Activated naive CD4-positive, alpha-beta T cell treated with anti-CD3 and anti-CD28 coated beads, Interleukin-2, amount 50 U/mL, for 24 hours (primary cell): Measurements from ENCODE around the gene ADAM22.
"Not testable (repeated sequence)": the region's sequence is repeated elsewhere in the genome, so short reads cannot be mapped to it uniquely, and the experiment has no call there.

ENCODE experiments used
- H3K27ac Mint-ChIP-seq: one replicate; pipeline ENCODE4 v1.8.0; 2021; ENCODE audit warnings: mild to moderate bottlenecking, mixed read lengths
- H3K27me3 Mint-ChIP-seq: one replicate; pipeline ENCODE4 v1.8.0; 2021; ENCODE audit warnings: mixed read lengths
- H3K36me3 Mint-ChIP-seq: one replicate; pipeline ENCODE4 v1.8.0; 2021; ENCODE audit warnings: mixed read lengths
- H3K4me1 Mint-ChIP-seq: one replicate; pipeline ENCODE4 v1.8.0; 2021; ENCODE audit warnings: mixed read lengths
- H3K4me3 Mint-ChIP-seq: one replicate; pipeline ENCODE4 v1.8.0; 2021; ENCODE audit warnings: mild to moderate bottlenecking, mixed read lengths
- H3K9me3 Mint-ChIP-seq: one replicate; pipeline ENCODE4 v1.8.0; 2021; ENCODE audit warnings: mixed read lengths

The ADAM22 gene

DNA sequence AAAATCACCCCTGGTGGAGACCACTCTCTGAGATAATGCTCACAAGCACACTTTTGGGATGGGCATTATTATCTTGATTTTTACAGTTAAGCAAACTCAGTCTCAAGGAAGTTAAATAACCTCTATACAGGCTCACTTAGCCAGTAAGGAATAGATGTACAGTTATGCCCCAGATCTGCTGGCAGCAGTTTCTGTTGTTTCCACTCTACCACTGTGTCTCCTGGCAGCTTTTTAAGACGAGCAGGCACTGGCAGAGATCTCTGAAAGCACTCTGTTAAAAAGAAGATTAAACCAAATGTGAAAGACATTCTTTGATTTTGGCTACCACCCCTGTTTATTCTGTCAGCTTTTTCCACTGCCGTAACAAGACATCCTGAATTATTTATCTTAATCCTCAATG lies 212.6 kb downstream of the ADAM22 start:
- Mint-ChIP-seq H3K27ac (no peak overlapping the region), H3K4me1 (no peaks in the 10 kb centered on the region), H3K27me3 (no peaks in the 10 kb centered on the region), H3K4me3 (no peak overlapping the region), H3K9me3 (no peaks in the 10 kb centered on the region), H3K36me3 (peaks cover 3% of the 10 kb centered on the region)

DNA sequence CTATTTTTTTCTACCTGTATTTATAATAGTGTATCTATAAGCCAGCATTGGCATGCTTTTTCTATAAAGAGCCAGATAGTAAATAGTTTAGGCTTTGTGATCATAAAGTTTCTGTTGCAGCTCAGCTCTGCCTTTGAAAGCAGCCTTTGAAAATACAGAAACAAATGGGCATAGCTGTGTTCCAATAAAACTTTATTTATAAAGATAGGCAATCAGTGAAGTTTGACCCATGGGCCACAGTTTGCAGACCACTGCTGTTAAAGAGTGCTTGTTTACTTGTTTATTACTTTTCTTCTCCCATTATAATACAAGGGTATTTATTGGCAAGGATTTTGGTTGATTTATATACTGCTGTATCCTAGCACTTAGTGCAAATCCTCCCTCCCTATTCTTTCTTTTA lies 213.3 kb downstream of the ADAM22 start:
- Mint-ChIP-seq H3K36me3 (peaks cover 3% of the 10 kb centered on the region), H3K4me3 (no peak overlapping the region), H3K27me3 (no peaks in the 10 kb centered on the region), H3K27ac (no peak overlapping the region), H3K4me1 (no peaks in the 10 kb centered on the region), H3K9me3 (no peaks in the 10 kb centered on the region)

DNA sequence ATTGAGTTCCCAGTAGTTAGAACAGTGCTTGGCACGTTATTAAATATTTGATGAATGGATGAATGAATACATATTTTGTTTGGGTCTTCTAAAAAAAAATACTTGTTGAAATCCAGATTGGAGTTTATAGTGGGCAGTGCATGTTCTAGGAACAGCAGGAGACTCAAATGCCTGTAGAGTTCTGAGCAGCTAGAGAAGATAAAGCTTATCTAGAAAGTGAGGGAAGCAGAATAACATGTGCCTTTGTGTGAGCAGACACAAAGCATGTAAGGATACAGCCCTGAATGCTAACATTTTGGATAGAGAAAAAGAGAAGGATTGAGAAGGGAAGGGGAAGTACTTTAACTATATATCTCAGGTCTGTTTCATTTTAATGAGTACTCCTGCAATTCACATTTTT lies 213.9 kb downstream of the ADAM22 start:
- no peak overlapping the region for H3K27ac Mint-ChIP-seq
- H3K4me3 Mint-ChIP-seq, result no peak overlapping the region
- H3K9me3 Mint-ChIP-seq, result no peaks in the 10 kb centered on the region
- H3K36me3 Mint-ChIP-seq, result peaks cover 5% of the 10 kb centered on the region
- H3K4me1 Mint-ChIP-seq, result no peaks in the 10 kb centered on the region
- H3K27me3 Mint-ChIP-seq, result no peaks in the 10 kb centered on the region

DNA sequence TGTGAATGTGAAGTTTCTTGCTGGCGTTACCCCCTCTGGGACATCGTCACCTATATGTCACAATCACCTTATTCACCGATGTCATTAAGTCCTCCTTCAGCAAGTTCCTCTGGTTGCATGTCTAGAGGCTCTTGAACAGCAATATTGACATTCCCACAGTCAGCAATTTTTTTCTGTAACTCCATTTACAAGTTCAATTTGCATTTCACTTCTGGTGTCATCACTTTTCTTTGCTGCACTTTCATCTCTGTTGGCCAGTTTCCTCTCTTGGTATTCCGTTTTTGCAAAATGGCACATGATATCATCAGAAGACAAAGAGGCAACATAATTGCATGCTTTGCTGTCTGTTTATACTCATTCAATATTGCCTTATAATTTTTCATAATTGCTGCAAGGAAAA lies 216.0 kb downstream of the ADAM22 start:
- peaks cover 8% of the 10 kb centered on the region for H3K36me3 Mint-ChIP-seq

DNA sequence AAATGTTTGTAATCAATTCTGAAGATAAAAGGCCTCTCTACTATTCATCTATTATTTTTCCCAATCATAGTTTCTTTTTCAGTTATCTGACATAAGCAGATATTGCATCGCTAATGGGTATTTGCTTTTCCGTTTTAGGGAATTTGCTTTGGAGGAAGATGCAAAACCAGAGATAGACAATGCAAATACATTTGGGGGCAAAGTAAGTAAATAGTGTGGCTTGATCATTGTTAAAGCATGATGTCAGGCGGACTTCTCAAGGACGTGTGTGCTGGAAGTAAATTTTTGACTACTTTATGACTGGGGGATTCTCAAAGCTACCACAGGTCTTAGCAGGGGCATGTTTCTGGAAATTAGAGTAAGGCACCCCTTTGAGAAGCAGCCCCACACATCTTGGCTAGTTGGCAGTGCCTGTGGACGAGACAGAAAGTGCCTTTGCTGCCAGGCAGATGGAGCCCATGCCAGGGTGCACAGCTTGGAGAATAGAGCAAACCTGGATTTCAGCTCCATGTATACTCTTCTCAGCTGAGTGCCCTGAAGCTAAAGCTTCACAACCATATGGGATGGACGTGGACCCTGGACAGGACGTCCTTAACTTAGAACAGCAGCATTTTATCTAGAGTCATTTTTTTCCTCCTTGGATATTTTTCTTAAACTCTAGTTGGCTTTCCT lies 217.2 kb downstream of the ADAM22 start:
- H3K27ac Mint-ChIP-seq, result no peak overlapping the region
- no peaks in the 10 kb centered on the region for H3K9me3 Mint-ChIP-seq
- H3K27me3 Mint-ChIP-seq, result no peaks in the 10 kb centered on the region
- no peaks in the 10 kb centered on the region for H3K4me1 Mint-ChIP-seq
- no peak overlapping the region for H3K4me3 Mint-ChIP-seq
- peaks cover 12% of the 10 kb centered on the region for H3K36me3 Mint-ChIP-seq

More for the DNA sequence above, 216.0 kb downstream of the ADAM22 start:
- no peak overlapping the region for H3K27ac Mint-ChIP-seq
- H3K4me3 Mint-ChIP-seq, result no peak overlapping the region
- no peaks in the 10 kb centered on the region for H3K9me3 Mint-ChIP-seq
- no peaks in the 10 kb centered on the region for H3K4me1 Mint-ChIP-seq
- no peaks in the 10 kb centered on the region for H3K27me3 Mint-ChIP-seq

DNA sequence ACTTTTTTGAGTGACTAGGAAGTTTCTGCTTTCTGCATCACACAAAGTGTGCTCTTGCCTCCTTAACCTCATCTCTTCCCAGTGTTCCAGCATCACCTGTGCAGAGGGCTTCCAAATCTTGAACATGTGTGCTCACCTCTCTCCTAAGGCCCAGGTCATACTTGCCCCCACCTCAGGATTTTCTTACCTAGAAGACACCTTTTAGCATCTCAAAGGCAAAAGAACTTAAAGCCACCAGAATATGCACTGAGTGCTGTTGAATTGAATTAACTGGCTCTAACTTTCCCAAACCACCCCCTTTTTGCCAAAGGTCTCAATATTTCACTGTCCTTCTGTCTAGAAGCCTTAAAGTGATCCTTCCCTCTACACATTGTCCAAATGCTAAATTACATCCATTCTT lies 219.3 kb downstream of the ADAM22 start:
- Mint-ChIP-seq H3K4me1 (no peaks in the 10 kb centered on the region), H3K27me3 (no peaks in the 10 kb centered on the region), H3K4me3 (no peak overlapping the region), H3K27ac (no peak overlapping the region), H3K36me3 (peaks cover 17% of the 10 kb centered on the region), H3K9me3 (peaks cover 8% of the 10 kb centered on the region)

DNA sequence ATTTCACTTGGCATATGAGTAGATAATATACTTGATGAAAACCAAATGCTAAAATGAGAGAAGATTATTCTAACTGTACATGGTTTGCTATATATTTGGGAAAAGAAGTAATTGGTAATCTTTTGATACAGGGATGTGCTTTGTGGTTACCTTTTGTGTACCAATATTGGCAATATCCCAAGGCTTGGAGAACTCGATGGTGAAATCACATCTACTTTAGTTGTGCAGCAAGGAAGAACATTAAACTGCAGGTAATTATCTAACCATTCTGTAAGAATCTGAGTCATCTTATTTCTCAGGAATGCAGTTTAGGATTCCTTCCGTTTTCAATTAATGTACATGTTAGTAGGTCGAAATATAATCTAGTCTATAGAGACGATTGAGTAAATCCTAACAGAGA lies 221.7 kb downstream of the ADAM22 start:
- peaks cover 23% of the 10 kb centered on the region for H3K36me3 Mint-ChIP-seq
- no peaks in the 10 kb centered on the region for H3K27me3 Mint-ChIP-seq
- peaks cover 15% of the 10 kb centered on the region for H3K9me3 Mint-ChIP-seq
- H3K4me3 Mint-ChIP-seq, result no peak overlapping the region
- H3K4me1 Mint-ChIP-seq, result no peaks in the 10 kb centered on the region
- H3K27ac Mint-ChIP-seq, result no peak overlapping the region

DNA sequence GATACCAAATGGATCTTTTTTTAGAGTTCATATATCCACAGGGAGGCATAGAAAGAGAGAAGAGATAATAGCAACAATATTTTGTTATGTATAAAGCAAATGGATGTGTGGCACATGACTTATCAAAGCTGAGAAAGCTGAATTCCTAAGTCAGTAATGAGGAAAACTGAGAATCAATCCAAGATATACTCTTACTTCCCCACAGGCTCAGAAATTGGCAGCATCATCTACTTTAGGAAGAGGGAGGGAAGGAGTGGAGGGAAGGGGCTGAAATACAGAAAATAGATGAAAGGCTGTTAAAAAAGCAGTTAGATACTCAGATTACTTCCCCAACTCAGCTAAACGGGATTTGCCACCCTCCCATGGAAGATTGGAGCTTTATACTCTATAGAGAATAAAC lies 222.3 kb downstream of the ADAM22 start:
- H3K4me1 Mint-ChIP-seq, result no peaks in the 10 kb centered on the region
- no peaks in the 10 kb centered on the region for H3K27me3 Mint-ChIP-seq
- H3K9me3 Mint-ChIP-seq, result peaks cover 15% of the 10 kb centered on the region
- H3K4me3 Mint-ChIP-seq, result no peak overlapping the region
- H3K27ac Mint-ChIP-seq, result no peak overlapping the region
- peaks cover 23% of the 10 kb centered on the region for H3K36me3 Mint-ChIP-seq

DNA sequence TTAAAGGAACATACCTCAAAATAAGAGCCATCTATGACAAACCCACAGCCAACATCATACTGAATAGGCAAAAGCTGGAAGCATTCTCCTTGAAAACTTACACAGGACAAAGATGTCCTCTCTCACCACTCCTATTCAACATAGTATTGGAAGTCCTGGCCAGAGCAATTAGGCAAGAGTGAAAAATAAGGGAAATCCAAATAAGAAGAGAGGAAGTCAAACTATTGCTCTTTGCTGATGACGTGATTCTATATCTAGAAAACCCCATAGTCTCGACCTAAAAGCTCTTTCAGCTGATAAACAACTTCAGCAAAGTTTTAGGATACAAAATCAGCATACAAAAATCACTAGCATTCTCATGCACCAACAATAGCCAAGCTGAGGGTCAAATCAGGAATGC lies 225.7 kb downstream of the ADAM22 start:
- peaks cover 15% of the 10 kb centered on the region for H3K9me3 Mint-ChIP-seq
- H3K27me3 Mint-ChIP-seq, H3K4me1 Mint-ChIP-seq, H3K27ac Mint-ChIP-seq, H3K4me3 Mint-ChIP-seq: not testable (repeated sequence)
- peaks cover 18% of the 10 kb centered on the region for H3K36me3 Mint-ChIP-seq

DNA sequence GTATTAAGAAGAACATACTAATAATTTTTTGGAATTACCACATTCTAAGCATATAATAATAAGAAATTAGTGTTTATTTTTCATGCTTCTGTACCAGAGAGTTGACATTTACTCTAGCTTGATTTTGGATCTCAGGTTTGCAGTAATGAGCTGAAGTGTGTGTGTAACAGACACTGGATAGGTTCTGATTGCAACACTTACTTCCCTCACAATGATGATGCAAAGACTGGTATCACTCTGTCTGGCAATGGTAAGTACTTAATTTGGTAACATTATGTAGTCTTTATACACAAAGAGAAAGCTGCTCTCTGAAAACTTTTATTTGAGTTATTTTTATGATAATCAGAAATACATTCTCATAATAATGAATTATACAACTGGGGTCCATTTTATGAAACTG lies 231.6 kb downstream of the ADAM22 start:
- Mint-ChIP-seq H3K4me1 (no peaks in the 10 kb centered on the region), H3K27me3 (no peaks in the 10 kb centered on the region), H3K27ac (no peak overlapping the region), H3K36me3 (no peaks in the 10 kb centered on the region), H3K9me3 (no peaks in the 10 kb centered on the region), H3K4me3 (no peak overlapping the region)

DNA sequence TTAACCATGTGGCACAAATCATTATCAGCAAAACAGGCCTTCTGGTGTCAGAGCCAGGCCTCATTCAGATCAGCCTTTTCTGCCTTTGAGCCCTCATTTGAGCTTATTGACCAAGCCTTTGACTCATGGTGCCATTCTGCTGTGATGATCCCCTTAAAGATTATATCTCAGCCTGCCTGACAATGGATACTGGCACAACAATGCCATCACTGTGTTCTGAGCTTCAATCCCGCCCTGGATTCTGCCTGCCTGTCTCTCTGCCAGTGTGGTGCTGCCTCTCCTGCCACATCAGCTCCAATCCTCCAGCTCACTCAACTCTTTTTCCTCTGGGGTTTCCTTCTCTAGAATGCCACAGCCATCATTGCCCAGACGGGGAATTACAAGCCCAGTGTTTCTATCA lies 233.2 kb downstream of the ADAM22 start:
- no peaks in the 10 kb centered on the region for H3K36me3 Mint-ChIP-seq
- H3K4me1 Mint-ChIP-seq, result no peaks in the 10 kb centered on the region
- H3K27me3 Mint-ChIP-seq, result no peaks in the 10 kb centered on the region
- no peak overlapping the region for H3K4me3 Mint-ChIP-seq
- H3K27ac Mint-ChIP-seq, result no peak overlapping the region
- no peaks in the 10 kb centered on the region for H3K9me3 Mint-ChIP-seq

DNA sequence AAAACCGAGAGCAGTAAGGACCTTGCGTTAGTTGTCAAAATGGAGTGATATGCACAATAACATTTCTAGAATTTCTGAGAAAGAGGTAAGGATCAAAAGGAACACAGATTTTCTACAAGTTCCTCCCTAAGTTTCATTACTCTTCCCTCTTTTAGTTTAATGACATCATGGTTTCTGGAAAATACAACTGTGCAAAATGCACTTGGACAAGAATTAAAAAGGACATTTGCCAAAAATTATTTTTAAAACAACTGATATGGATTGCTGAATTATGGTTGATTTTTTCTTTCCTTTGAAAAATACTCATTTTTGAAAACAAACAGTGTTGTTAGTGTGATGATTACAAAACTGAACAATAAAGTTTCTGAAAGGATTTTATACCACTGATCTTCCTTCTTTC lies 233.7 kb downstream of the ADAM22 start:
- H3K27ac Mint-ChIP-seq, result no peak overlapping the region
- no peaks in the 10 kb centered on the region for H3K9me3 Mint-ChIP-seq
- no peaks in the 10 kb centered on the region for H3K4me1 Mint-ChIP-seq
- no peak overlapping the region for H3K4me3 Mint-ChIP-seq
- H3K27me3 Mint-ChIP-seq, result no peaks in the 10 kb centered on the region
- H3K36me3 Mint-ChIP-seq, result no peaks in the 10 kb centered on the region

DNA sequence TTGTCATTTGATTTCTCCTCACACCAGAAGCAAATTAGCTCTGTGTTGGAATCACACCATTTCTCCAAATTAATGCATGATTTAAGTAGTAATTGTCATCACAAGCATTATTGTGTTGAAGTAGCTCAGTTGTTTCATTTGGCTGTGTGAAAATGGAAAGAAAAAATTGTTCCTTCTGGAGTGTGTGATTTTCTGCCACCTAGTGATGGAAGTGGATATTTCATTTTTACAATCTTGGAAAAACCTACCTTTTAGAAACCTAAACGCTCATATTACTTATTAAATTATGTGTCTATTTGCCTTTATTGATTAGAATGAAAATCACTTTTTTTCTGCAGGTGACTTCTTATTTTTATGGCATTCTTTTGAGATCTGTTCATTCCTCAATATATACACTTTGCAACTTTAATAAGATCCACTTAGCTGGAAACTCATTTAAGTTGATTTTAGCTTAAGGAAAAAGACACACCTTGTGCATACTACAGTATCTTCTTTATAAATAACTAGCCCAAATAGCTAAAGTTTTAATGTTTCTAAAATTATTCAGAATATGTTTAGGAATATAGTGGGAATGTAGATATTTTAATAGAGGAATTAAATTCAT lies 235.8 kb downstream of the ADAM22 start:
- H3K27ac Mint-ChIP-seq, result no peak overlapping the region
- H3K27me3 Mint-ChIP-seq, result no peaks in the 10 kb centered on the region
- H3K9me3 Mint-ChIP-seq, result no peaks in the 10 kb centered on the region
- no peak overlapping the region for H3K4me3 Mint-ChIP-seq
- H3K36me3 Mint-ChIP-seq, result no peaks in the 10 kb centered on the region
- H3K4me1 Mint-ChIP-seq, result no peaks in the 10 kb centered on the region

DNA sequence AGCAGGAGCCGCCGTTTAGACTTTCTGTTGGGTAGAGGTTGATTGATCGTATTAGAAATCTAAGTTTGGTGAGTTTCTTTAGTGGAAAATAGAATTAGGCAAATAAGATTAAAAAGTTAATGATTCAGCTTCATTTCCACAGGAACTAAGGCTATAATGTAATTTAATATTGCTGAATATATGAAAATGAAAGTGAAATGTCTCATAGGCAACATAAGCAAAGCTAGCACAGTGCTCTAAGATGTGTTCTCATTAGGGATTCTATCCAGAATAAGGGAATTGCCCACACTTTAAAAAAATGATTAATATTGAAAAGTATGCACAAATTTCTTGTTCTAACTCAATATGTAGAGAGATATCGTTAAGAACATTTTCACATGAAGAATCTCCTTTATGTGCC lies 238.8 kb downstream of the ADAM22 start:
- Mint-ChIP-seq H3K4me1 (no peaks in the 10 kb centered on the region), H3K27ac (no peak overlapping the region), H3K9me3 (no peaks in the 10 kb centered on the region), H3K36me3 (no peaks in the 10 kb centered on the region), H3K4me3 (no peak overlapping the region), H3K27me3 (no peaks in the 10 kb centered on the region)

DNA sequence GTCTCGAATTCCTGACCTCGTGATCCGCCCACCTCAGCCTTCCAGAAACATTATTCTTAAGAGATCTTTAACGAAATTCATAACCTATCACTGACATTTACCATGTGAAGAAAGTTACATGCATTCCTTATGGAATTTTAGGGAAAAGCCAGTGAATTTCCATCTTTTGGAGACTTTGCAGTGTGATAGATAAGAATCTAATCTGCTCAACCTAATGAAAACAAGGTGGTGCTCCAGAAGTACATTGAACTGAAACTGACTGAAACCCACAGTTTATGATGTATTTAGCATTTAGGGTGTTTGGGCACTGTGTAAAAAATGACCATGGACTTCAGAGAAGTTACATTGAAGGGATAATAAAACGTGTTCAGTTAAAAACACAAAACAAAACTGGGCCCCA lies 242.1 kb downstream of the ADAM22 start:
- Mint-ChIP-seq H3K27ac (no peak overlapping the region), H3K4me1 (no peaks in the 10 kb centered on the region), H3K36me3 (no peaks in the 10 kb centered on the region), H3K9me3 (no peaks in the 10 kb centered on the region), H3K4me3 (no peak overlapping the region), H3K27me3 (no peaks in the 10 kb centered on the region)

DNA sequence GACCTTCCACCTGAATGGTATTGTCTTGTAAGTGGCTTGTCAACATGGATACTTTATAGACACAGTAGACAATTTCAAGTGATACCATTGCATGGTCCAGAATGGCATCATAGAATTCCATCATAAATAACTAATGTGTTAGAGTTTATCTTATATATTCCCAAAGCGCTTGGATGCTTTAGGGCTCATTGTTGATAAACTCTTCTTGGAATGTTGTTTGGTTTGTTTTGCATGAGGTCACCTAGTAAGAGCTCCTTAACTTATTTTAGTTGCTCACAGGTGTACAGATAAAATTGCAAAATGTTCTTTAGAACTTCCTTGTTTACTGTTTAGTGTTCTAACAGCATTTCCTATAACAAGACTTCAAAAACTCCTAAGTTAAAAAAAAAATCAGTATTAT lies 249.0 kb downstream of the ADAM22 start:
- H3K4me1 Mint-ChIP-seq, result no peaks in the 10 kb centered on the region
- H3K9me3 Mint-ChIP-seq, result no peaks in the 10 kb centered on the region
- peaks cover 3% of the 10 kb centered on the region for H3K36me3 Mint-ChIP-seq
- no peak overlapping the region for H3K27ac Mint-ChIP-seq
- no peak overlapping the region for H3K4me3 Mint-ChIP-seq
- H3K27me3 Mint-ChIP-seq, result no peaks in the 10 kb centered on the region

DNA sequence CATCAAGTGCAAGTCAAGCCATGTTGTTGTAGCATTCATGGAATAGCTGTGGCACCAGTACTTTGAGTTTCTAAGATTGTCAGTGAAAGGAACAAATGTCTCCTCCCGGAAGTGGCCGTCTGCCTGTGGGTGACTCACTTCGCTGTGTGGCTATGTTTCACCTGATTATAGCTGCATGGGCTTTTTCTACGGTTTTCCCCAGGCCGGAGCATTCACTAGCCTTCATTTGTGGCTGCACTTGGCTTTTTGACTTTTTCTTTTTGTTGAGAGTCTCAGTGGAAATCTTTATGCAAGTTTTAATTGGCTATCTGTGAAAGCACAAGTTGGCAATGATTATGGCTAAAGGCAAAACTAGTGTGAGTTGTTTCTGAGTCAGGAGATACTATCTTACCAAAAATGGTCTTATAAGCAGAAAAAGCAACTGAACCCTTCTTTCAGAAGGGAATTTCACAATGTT lies 250.8 kb downstream of the ADAM22 start:
- no peaks in the 10 kb centered on the region for H3K27me3 Mint-ChIP-seq
- no peaks in the 10 kb centered on the region for H3K4me1 Mint-ChIP-seq
- no peaks in the 10 kb centered on the region for H3K9me3 Mint-ChIP-seq
- no peak overlapping the region for H3K4me3 Mint-ChIP-seq
- peaks cover 3% of the 10 kb centered on the region for H3K36me3 Mint-ChIP-seq
- no peak overlapping the region for H3K27ac Mint-ChIP-seq
